Neural cell (in vitro differentiated cells): Measurements from ENCODE around the gene LRBA. TPM values are rescaled to one million over a fixed set of nuclear protein-coding genes. Genes with fewer than 3 reads are reported as not detected.

Experiments used
- H2AFZ ChIP-seq: fragments of 200-600, 300-800 bp; sonication (generic), shearing (Covaris generic); 2 replicates; pipeline ENCODE4 v1.6.0; 2014; ENCODE audit warnings: low read depth, mild to moderate bottlenecking, antibody characterized with exemption, low read length, moderate library complexity
- H3F3A ChIP-seq: fragments of 200-600 bp; shearing (Covaris generic); 2 replicates; pipeline ENCODE4 v1.6.1; 2016; ENCODE audit warnings: mild to moderate bottlenecking, moderate library complexity, mixed read lengths, antibody characterized with exemption, low read length; ENCODE audit not compliant: insufficient read depth, poor library complexity, severe bottlenecking
- H3K27ac ChIP-seq: fragments of 200-600, 300-800 bp; sonication (generic), shearing (Covaris generic); 2 replicates; pipeline ENCODE4 v1.5.1; 2014; ENCODE audit warnings: mild to moderate bottlenecking, low read length, moderate library complexity
- H3K27me3 ChIP-seq: fragments of 300-800, 200-600 bp; sonication (generic), shearing (Covaris generic); 2 replicates; pipeline ENCODE4 v1.6.0; 2014; ENCODE audit warnings: mild to moderate bottlenecking, low read depth, low read length, moderate library complexity; ENCODE audit not compliant: insufficient read depth
- H3K36me3 ChIP-seq: fragments of 300-800, 200-600 bp; sonication (generic), shearing (Covaris generic); 2 replicates; pipeline ENCODE4 v1.5.1; 2014; ENCODE audit warnings: mild to moderate bottlenecking, antibody characterized with exemption, low read length, moderate library complexity; ENCODE audit not compliant: insufficient read depth
- H3K4me2 ChIP-seq: fragments of 300-800, 200-600 bp; sonication (generic), shearing (Covaris generic); 2 replicates; pipeline ENCODE4 v1.6.0; 2014; ENCODE audit warnings: mild to moderate bottlenecking, low read length
- H3K4me3 ChIP-seq: fragments of 300-800, 200-600 bp; sonication (generic), shearing (Covaris generic); 2 replicates; pipeline ENCODE4 v1.5.1; 2014; ENCODE audit warnings: mild to moderate bottlenecking, low read length, moderate library complexity
- H3K79me2 ChIP-seq: fragments of 200-600 bp; shearing (Covaris generic); replicated peaks from 2 replicates; pipeline ENCODE4 v1.6.0; 2014; ENCODE audit warnings: mild to moderate bottlenecking, low read length, moderate library complexity; ENCODE audit not compliant: insufficient read depth
- H3K9ac ChIP-seq: fragments of 300-800, 200-600 bp; sonication (generic), shearing (Covaris generic); 2 replicates; pipeline ENCODE4 v1.6.1; 2016; ENCODE audit warnings: mild to moderate bottlenecking, low read length, mixed read lengths
- H3K9me2 ChIP-seq: fragments of 200-600 bp; shearing (Covaris generic); 2 replicates; pipeline ENCODE4 v1.6.1; 2016; ENCODE audit warnings: mild to moderate bottlenecking, low read length, mixed read lengths; ENCODE audit not compliant: insufficient read depth
- H3K9me3 ChIP-seq: fragments of 200-600, 300-800 bp; sonication (generic), shearing (Covaris generic); 2 replicates; pipeline ENCODE4 v1.6.1; 2016; ENCODE audit warnings: mild to moderate bottlenecking, mixed run types, low read length, moderate library complexity, mixed read lengths
- H4K20me1 ChIP-seq: fragments of 200-600 bp; shearing (Covaris generic); 2 replicates; pipeline ENCODE4 v1.6.1; 2016; ENCODE audit warnings: mild to moderate bottlenecking, mixed run types; ENCODE audit not compliant: insufficient read depth
- CTCF ChIP-seq: fragments of 450-650 bp; IDR thresholded peaks from 2 replicates; pipeline ENCODE4 v1.5.1; 2014; ENCODE audit warnings: antibody characterized with exemption, mild to moderate bottlenecking, moderate library complexity; ENCODE audit not compliant: poor library complexity, severe bottlenecking
- EP300 ChIP-seq: fragments of 450-650 bp; conservative IDR thresholded peaks from 2 replicates; pipeline ENCODE4 v1.6.1; 2014; ENCODE audit warnings: antibody characterized with exemption, mild to moderate bottlenecking, moderate library complexity; ENCODE audit not compliant: poor library complexity, severe bottlenecking
- EZH2 ChIP-seq: fragments of 200-600, 300-800 bp; shearing (Covaris generic), sonication (generic); IDR thresholded peaks from 2 replicates; pipeline ENCODE4 v1.6.1; 2014; ENCODE audit warnings: antibody characterized with exemption, low read length, borderline replicate concordance, mild to moderate bottlenecking; ENCODE audit not compliant: insufficient read depth, poor library complexity, severe bottlenecking
- MXI1 ChIP-seq: fragments of 450-650 bp; conservative IDR thresholded peaks from 2 replicates; pipeline ENCODE4 v1.6.1; 2014; ENCODE audit warnings: antibody characterized with exemption, mild to moderate bottlenecking; ENCODE audit not compliant: poor library complexity, severe bottlenecking
- POLR2AphosphoS5 ChIP-seq: IDR thresholded peaks from 2 replicates; pipeline ENCODE4 v1.6.1; 2012
- RAD21 ChIP-seq: fragments of 450-650 bp; conservative IDR thresholded peaks from 2 replicates; pipeline ENCODE4 v1.6.1; 2014; ENCODE audit warnings: antibody characterized with exemption, mild to moderate bottlenecking, moderate library complexity
- REST ChIP-seq: IDR thresholded peaks from 2 replicates; pipeline ENCODE4 v1.6.1; 2012; ENCODE audit warnings: borderline replicate concordance
- SMC3 ChIP-seq: fragments of 450-650 bp; conservative IDR thresholded peaks from 2 replicates; pipeline ENCODE4 v1.6.1; 2014; ENCODE audit warnings: antibody characterized with exemption, mild to moderate bottlenecking, moderate library complexity; ENCODE audit not compliant: poor library complexity
- TAF1 ChIP-seq: IDR thresholded peaks from 2 replicates; pipeline ENCODE4 v1.6.1; 2012; ENCODE audit warnings: low read depth
- polyA plus RNA-seq: library from polyadenylated mRNA; depleted of rRNA; stranded (reverse); fragments of >200 nt; gene quantifications from 2 replicates; pipeline ENCODE4 v1.2.3, GENCODE V29; 2014

The LRBA gene
- polyA plus RNA-seq, 1 donor from 2014 or later = 7.1 TPM

GRCh38 chr4:150598909-150599308, 416.2 kb downstream of the LRBA start:
- no peak for TF ChIP-seq EP300
- no peak for TF ChIP-seq REST
- no peak for TF ChIP-seq MXI1
- no peak for TF ChIP-seq RAD21
- no peak for TF ChIP-seq SMC3
- no peak for TF ChIP-seq POLR2AphosphoS5
- no peak for TF ChIP-seq TAF1
- TF ChIP-seq EZH2 = no peak
- TF ChIP-seq CTCF = no peak
- Histone ChIP-seq H3K27me3 (peaks cover 8% of the 10 kb centered on the region), H3K27ac (no peak overlapping the region), H3K4me2 (no peak overlapping the region), H3K79me2 (no peaks in the 10 kb centered on the region), H3K9me2 (no peaks in the 10 kb centered on the region), H2AFZ (no peak overlapping the region), H4K20me1 (no peaks in the 10 kb centered on the region), H3K9me3 (no peaks in the 10 kb centered on the region), H3K36me3 (no peaks in the 10 kb centered on the region), H3K4me3 (no peak overlapping the region), H3F3A (no peaks in the 10 kb centered on the region), H3K9ac (no peak overlapping the region)

GRCh38 chr4:150593996-150594395, 421.1 kb downstream of the LRBA start:
- no peaks in the 10 kb centered on the region for H3F3A ChIP-seq
- H3K36me3 ChIP-seq = no peaks in the 10 kb centered on the region
- no peaks in the 10 kb centered on the region for H3K9me3 ChIP-seq
- peaks cover 17% of the 10 kb centered on the region for H3K27me3 ChIP-seq
- no peak overlapping the region for H3K4me3 ChIP-seq
- H3K79me2 ChIP-seq = no peaks in the 10 kb centered on the region
- H2AFZ ChIP-seq = no peak overlapping the region
- H3K27ac ChIP-seq = no peak overlapping the region
- TF ChIP-seq EZH2 (no peak), SMC3 (no peak), RAD21 (no peak), CTCF (no peak), REST (no peak), TAF1 (no peak), POLR2AphosphoS5 (no peak), MXI1 (no peak), EP300 (no peak)
- no peak overlapping the region for H3K4me2 ChIP-seq
- no peak overlapping the region for H3K9ac ChIP-seq
- H3K9me2 ChIP-seq = no peaks in the 10 kb centered on the region
- H4K20me1 ChIP-seq = no peaks in the 10 kb centered on the region
